ENCODE measurements around the gene GALNT2. TPM values are rescaled to one million over a fixed set of nuclear protein-coding genes. Genes with fewer than 3 reads are reported as not detected.

Gene GALNT2
- total and polyA plus RNA-seq, 10 of the 15 experiments (the other 5 are each of a cell fraction or from before 2014, with no cell fraction given), result 0.52 to 27.7 (median 16.3) TPM

DNA sequence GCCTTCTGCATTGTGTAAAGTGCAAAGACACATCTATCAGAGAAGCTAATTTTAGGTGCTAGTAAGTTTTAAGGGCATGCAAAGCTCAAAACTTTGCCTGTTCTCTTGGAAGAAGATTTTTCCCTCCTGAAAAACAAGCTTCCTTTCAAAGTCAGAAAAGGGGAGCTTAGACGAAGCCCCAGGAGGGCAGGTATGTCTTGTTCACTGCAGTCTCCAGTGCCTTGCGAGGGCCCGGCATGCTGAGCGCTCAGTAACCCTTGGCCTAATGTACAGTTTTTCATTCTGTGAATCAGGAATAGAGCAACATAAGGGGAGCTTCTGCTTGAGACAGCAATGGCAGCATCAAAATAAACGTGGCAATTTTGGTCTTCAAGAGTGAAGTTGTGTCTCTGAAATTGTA, 35.0 kb downstream of the GALNT2 start:
- Histone ChIP-seq H3K4me3 (no peak overlapping the region), H3K27ac (ENCODE audit: control insufficient read depth, insufficient read depth) (no peak overlapping the region), H3K9ac (ENCODE audit: control insufficient read depth, insufficient read depth, low read length) (no peak overlapping the region), H2AFZ (ENCODE audit: control insufficient read depth, low read depth, low read length) (no peak overlapping the region), H3K9me3 (replicated peaks; ENCODE audit: control insufficient read depth, insufficient read depth, low read length) (no peaks in the 10 kb centered on the region), H3K79me2 (ENCODE audit: control insufficient read depth, insufficient read depth, low read length) (peaks cover 24% of the 10 kb centered on the region), H3K4me1 (ENCODE audit: control insufficient read depth, insufficient read depth, low read length) (peaks cover 40% of the 10 kb centered on the region), H3K36me3 (ENCODE audit: control insufficient read depth in 2 of 2, insufficient read depth in 2 of 2, low read length in 1 of 2) (0 out of 4 replicates have a peak, but pooled peaks cover 0 to 3% of the 10 kb centered on the region in 2 experiments), H3K27me3 (replicated peaks in 1 of 2; ENCODE audit: control insufficient read depth in 2 of 2, insufficient read depth in 2 of 2, low read length in 1 of 2) (no peaks in the 10 kb centered on the region), H3K4me2 (ENCODE audit: control insufficient read depth, insufficient read depth) (no peak overlapping the region), H4K20me1 (ENCODE audit: control insufficient read depth, insufficient read depth) (no peaks in the 10 kb centered on the region)
- intact Hi-C loops (cut with micrococcal nuclease; ENCODE audit: unreplicated experiment) (no loop called here), in situ Hi-C loops (cut with MboI) (no loop called here)
- WGBS (ENCODE audit: insufficient coverage, insufficient replicate concordance, low lambda C conversion rate, missing lambda C conversion rate), result 96% methylated on average over 5 of the region's 5 CpGs
- TF ChIP-seq, protein P1, sequence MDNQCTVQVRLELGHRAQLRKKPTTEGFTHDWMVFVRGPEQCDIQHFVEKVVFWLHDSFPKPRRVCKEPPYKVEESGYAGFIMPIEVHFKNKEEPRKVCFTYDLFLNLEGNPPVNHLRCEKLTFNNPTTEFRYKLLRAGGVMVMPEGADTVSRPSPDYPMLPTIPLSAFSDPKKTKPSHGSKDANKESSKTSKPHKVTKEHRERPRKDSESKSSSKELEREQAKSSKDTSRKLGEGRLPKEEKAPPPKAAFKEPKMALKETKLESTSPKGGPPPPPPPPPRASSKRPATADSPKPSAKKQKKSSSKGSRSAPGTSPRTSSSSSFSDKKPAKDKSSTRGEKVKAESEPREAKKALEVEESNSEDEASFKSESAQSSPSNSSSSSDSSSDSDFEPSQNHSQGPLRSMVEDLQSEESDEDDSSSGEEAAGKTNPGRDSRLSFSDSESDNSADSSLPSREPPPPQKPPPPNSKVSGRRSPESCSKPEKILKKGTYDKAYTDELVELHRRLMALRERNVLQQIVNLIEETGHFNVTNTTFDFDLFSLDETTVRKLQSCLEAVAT (IDR thresholded peaks at IDR 0.05), result no peak
- no peak for TF ChIP-seq TAF1 (IDR thresholded peaks at IDR 0.05; ENCODE audit: borderline replicate concordance, low read depth, low read length)
- no peak for TF ChIP-seq SIX5 (IDR thresholded peaks at IDR 0.05; ENCODE audit: low read depth, low read length, severe bottlenecking)
- TF ChIP-seq, protein P2, sequence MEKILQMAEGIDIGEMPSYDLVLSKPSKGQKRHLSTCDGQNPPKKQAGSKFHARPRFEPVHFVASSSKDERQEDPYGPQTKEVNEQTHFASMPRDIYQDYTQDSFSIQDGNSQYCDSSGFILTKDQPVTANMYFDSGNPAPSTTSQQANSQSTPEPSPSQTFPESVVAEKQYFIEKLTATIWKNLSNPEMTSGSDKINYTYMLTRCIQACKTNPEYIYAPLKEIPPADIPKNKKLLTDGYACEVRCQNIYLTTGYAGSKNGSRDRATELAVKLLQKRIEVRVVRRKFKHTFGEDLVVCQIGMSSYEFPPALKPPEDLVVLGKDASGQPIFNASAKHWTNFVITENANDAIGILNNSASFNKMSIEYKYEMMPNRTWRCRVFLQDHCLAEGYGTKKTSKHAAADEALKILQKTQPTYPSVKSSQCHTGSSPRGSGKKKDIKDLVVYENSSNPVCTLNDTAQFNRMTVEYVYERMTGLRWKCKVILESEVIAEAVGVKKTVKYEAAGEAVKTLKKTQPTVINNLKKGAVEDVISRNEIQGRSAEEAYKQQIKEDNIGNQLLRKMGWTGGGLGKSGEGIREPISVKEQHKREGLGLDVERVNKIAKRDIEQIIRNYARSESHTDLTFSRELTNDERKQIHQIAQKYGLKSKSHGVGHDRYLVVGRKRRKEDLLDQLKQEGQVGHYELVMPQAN (conservative IDR thresholded peaks at IDR 0.05), result no peak
- no peak for TF ChIP-seq BHLHE40 (IDR thresholded peaks at IDR 0.05; ENCODE audit: borderline replicate concordance in 1 of 2, low read depth in 2 of 2, low read length in 1 of 2)
- TF ChIP-seq, protein P3, sequence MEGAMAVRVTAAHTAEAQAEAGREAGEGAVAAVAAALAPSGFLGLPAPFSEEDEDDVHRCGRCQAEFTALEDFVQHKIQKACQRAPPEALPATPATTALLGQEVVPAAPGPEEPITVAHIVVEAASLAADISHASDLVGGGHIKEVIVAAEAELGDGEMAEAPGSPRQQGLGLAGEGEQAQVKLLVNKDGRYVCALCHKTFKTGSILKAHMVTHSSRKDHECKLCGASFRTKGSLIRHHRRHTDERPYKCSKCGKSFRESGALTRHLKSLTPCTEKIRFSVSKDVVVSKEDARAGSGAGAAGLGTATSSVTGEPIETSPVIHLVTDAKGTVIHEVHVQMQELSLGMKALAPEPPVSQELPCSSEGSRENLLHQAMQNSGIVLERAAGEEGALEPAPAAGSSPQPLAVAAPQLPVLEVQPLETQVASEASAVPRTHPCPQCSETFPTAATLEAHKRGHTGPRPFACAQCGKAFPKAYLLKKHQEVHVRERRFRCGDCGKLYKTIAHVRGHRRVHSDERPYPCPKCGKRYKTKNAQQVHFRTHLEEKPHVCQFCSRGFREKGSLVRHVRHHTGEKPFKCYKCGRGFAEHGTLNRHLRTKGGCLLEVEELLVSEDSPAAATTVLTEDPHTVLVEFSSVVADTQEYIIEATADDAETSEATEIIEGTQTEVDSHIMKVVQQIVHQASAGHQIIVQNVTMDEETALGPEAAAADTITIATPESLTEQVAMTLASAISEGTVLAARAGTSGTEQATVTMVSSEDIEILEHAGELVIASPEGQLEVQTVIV (IDR thresholded peaks at IDR 0.05; ENCODE audit: borderline replicate concordance, partially characterized antibody), result no peak
- TF ChIP-seq ZNF207 (IDR thresholded peaks at IDR 0.05; ENCODE audit: borderline replicate concordance), result no peak
- no peak for TF ChIP-seq MTA2 (IDR thresholded peaks at IDR 0.05; ENCODE audit: low read depth)
- no peak for ATAC-seq
- DNase-seq (ENCODE audit: low read depth, low spot score), result no peak
- ChIA-PET RAD21 (ENCODE audit: unreplicated experiment) (no interaction called here), POLR2A (no interaction called here), CTCF (interaction anchor here (0.7 to 1.6 kb wide), 3 partner anchors 15 to 35 kb away, joined by 3 to 6 read pairs (median 3); no protein-coding TSS in a partner anchor), SMC1A (ENCODE audit: uncharacterized antibody, unreplicated experiment) (interaction anchor here (0.7 to 5.9 kb wide), 5 partner anchors 21 to 385 kb away, joined by 3 to 44 read pairs (median 3); no protein-coding TSS in a partner anchor)
- no TSS peak for BruUV-seq (replicated peaks)
- no peak for FAIRE-seq
